Ascending aorta (tissue), 2 donors: ENCODE results near the gene CDCA8. TPM values are rescaled to one million over a fixed set of nuclear protein-coding genes. Genes with fewer than 3 reads are reported as not detected.

Source experiments
- DNase-seq, 2 donors: peaks; one replicate each; pipeline ENCODE4 v3.0.0-alpha.2; 2019; ENCODE audit warnings: low spot score in 2 of 2
- H3K27ac ChIP-seq, 2 donors: fragments of 200-600 bp; sonication (generic); one replicate each; pipeline ENCODE4 v1.5.1; 2016 to 2017; ENCODE audit warnings: mild to moderate bottlenecking in 1 of 2
- H3K27me3 ChIP-seq: fragments of 200-600 bp; sonication (generic); one replicate; pipeline ENCODE4 v1.5.1; 2017
- H3K36me3 ChIP-seq, 2 donors: fragments of 200-600 bp; sonication (generic); one replicate each; pipeline ENCODE4 v1.5.1; 2016
- H3K4me1 ChIP-seq, 2 donors: fragments of 200-600 bp; sonication (generic); one replicate each; pipeline ENCODE4 v1.5.1; 2016 to 2017; ENCODE audit warnings: mild to moderate bottlenecking in 1 of 2
- H3K4me3 ChIP-seq, 2 donors: fragments of 200-600 bp; sonication (generic); one replicate each; pipeline ENCODE4 v1.5.1; 2016 to 2017; ENCODE audit warnings: mild to moderate bottlenecking in 1 of 2
- H3K9me3 ChIP-seq, 2 donors: fragments of 200-600 bp; sonication (generic); one replicate each; pipeline ENCODE4 v1.5.1; 2016
- intact Hi-C: fragments of 100-400 bp; cut with DNase I; formaldehyde crosslinking; loops from one replicate; pipeline ENCODE4 v1.15.1; 2023
- total RNA-seq: library from RNA; depleted of rRNA; stranded (reverse); fragments of >200 nt; gene quantifications from one replicate; pipeline ENCODE4 v1.1.0, GENCODE V29; 2016
- TF ChIP-seq, protein P1 (sequence below), 3 experiments: fragments of 200-600 bp in 2 of 3; fragments of 450-650 bp in 1 of 3; sonication (generic) in 2 of 3; IDR thresholded peaks; one replicate each; pipeline ENCODE4 v1.5.1; 2016 to 2019; ENCODE audit warnings: antibody characterized with exemption in 3 of 3, mild to moderate bottlenecking in 1 of 3, moderate library complexity in 1 of 3

CDCA8 gene
- total RNA-seq, 1 donor from 2014 or later, result 0.75 TPM

DNA sequence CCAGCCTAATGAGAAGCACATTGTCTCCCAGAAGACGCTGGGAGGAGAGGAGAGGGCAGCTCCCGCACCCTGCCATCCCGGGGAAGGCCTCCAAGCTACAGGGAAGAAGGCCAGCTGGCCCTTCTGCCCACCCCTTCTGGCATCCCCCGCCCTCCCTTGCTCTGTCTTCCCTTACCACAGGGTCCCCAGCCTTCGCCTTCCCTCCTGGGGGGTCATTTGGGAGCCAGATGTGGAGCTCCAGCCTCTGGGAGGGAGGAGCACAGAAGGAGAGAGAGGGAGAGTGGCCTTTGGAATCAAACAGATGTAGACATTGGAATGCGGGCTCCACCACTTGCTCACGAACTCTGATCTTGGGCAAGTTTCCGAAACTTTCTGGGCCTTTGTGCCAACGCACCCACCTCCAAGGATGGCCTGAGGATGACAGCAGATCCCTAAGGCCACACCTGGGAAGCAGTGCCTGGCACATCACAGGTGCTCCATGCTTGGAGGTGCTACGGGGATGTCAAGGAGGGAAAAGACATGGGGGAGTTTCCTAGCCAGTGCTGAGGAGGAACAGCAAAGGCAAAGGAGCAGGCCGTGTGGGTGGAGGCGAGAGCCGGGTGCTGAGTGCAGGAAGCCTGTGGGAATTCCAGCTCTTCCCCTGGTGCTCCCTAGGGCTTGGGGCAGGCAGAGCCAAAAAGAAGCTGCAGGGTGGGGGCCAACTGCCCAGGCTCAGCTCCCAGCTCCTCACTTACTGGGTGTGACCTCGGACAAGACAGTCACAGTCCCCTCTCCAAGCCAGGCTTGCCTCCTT lies 34.5 kb upstream of the CDCA8 start:
- intact Hi-C loops, result no loop called here
- no peak overlapping the region for H3K27ac ChIP-seq
- H3K27me3 ChIP-seq, result no peaks in the 10 kb centered on the region
- H3K4me1 ChIP-seq, result no peaks in the 10 kb centered on the region
- H3K9me3 ChIP-seq, result no peaks in the 10 kb centered on the region
- TF ChIP-seq, protein P1, sequence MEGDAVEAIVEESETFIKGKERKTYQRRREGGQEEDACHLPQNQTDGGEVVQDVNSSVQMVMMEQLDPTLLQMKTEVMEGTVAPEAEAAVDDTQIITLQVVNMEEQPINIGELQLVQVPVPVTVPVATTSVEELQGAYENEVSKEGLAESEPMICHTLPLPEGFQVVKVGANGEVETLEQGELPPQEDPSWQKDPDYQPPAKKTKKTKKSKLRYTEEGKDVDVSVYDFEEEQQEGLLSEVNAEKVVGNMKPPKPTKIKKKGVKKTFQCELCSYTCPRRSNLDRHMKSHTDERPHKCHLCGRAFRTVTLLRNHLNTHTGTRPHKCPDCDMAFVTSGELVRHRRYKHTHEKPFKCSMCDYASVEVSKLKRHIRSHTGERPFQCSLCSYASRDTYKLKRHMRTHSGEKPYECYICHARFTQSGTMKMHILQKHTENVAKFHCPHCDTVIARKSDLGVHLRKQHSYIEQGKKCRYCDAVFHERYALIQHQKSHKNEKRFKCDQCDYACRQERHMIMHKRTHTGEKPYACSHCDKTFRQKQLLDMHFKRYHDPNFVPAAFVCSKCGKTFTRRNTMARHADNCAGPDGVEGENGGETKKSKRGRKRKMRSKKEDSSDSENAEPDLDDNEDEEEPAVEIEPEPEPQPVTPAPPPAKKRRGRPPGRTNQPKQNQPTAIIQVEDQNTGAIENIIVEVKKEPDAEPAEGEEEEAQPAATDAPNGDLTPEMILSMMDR (IDR thresholded peaks at IDR 0.05), result no peak
- no peaks in the 10 kb centered on the region for H3K36me3 ChIP-seq
- no peak for DNase-seq
- no peak overlapping the region for H3K4me3 ChIP-seq

DNA sequence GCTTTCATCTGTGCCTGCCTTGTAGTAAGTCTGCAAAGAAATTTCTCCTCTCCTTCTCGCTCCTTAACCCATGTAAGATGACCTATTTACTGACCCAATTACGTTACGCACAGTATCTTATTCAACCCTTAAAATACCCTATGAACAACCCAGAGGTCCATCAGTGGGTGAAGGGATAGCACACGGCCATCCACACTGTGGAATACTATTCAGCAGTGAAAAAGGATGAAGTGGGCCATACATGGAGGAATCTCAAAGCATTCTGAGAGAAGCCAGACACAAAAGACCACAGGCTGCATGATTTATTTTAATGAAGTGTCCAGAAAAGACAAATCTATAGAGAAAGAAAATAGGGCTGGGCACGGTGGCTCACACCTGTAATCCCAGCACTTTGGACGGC lies 33.8 kb upstream of the CDCA8 start:
- TF ChIP-seq, protein P1 (IDR thresholded peaks at IDR 0.05), result no peak
- H3K4me3 ChIP-seq, result no peak overlapping the region
- no peaks in the 10 kb centered on the region for H3K4me1 ChIP-seq
- H3K27ac ChIP-seq, result no peak overlapping the region
- intact Hi-C loops, result no loop called here
- H3K36me3 ChIP-seq, result no peaks in the 10 kb centered on the region
- no peaks in the 10 kb centered on the region for H3K27me3 ChIP-seq
- H3K9me3 ChIP-seq, result no peaks in the 10 kb centered on the region
- no peak for DNase-seq

DNA sequence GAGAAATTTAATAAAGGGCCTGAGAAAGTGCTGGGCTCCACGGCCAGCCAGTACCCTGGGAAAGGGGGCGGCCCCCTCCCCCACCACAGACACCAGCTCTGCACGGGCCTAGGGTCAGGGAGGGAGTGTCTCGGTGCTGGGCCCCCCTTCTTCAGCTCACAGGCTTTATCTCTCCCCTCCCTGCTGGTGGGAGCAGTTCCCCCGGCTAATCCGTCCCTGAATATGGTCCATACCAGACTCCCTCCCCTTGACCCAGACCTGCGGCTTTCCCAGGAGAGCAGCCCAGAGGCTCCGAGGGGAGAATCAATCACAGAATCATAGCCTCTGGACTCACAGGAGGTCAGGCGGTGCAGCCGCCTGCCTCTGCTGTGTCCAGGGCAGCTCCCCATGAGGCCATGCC lies 31.7 kb upstream of the CDCA8 start:
- H3K36me3 ChIP-seq, result no peaks in the 10 kb centered on the region
- intact Hi-C loops, result no loop called here
- H3K9me3 ChIP-seq, result no peaks in the 10 kb centered on the region
- H3K4me1 ChIP-seq, result no peaks in the 10 kb centered on the region
- TF ChIP-seq, protein P1 (IDR thresholded peaks at IDR 0.05), result no peak
- DNase-seq, result no peak
- no peak overlapping the region for H3K27ac ChIP-seq
- H3K27me3 ChIP-seq, result no peaks in the 10 kb centered on the region
- H3K4me3 ChIP-seq, result no peak overlapping the region

DNA sequence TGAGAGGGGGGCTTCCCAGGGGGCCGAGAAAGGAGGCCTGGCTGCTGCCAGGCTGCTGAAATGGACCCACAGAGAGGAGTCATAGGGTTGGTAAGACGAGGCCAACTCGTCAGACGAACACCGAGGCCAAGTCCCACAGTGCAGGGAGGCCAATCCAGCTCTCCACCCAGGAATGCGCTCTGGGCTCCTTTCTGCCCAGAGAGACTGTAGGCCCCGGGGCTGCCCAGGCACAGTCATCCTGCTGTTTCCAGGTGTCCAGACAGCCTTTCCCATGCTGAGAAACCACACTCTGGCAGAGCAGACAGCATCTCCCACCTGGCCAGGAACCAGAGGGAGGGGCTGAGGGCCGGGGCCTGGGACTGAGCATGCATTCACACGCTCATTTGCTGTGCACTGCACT lies 30.9 kb upstream of the CDCA8 start:
- Histone ChIP-seq H3K27me3 (no peaks in the 10 kb centered on the region), H3K36me3 (no peaks in the 10 kb centered on the region), H3K9me3 (no peaks in the 10 kb centered on the region), H3K27ac (no peak overlapping the region), H3K4me3 (no peak overlapping the region), H3K4me1 (no peaks in the 10 kb centered on the region)
- DNase-seq, result no peak
- intact Hi-C loops, result no loop called here
- TF ChIP-seq, protein P1 (IDR thresholded peaks at IDR 0.05), result no peak

DNA sequence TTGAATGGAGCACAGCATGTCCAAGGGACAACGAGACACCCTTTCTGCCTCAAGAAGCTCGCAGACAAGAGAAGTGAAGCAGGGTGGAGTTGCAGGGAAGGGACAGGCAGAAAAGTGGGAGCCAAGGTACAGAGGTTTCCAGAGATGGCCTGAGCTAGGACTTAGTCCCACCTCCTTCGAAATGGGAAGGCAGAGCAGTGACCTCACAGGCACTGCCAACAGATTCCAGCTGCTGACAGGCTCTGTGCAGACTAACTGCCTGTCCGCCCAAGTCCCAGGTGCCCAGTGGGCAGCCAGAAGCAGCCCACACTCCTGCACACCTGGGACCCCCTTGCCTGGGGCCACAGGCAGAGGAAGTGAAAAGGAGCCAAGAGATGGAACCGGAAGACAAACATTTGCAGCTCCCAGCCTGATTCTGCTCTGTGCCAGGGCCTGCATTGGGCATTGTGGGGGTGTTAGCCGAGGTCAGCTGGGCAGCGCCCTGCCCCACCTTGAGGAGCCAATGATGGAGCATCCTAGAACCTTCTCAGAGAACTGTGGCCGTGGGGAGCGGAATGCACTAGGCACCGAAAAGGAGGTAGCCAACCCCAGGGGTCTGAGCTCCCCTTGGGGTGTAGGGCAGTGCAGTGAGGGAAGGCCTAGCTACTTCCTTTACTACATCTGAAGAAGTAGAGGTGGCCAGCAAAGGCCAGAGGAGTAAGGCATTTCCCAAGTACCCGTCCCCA lies 30.1 kb upstream of the CDCA8 start:
- Histone ChIP-seq H3K9me3 (no peaks in the 10 kb centered on the region), H3K36me3 (no peaks in the 10 kb centered on the region), H3K4me1 (no peaks in the 10 kb centered on the region), H3K27ac (no peak overlapping the region), H3K27me3 (no peaks in the 10 kb centered on the region), H3K4me3 (no peak overlapping the region)
- intact Hi-C loops, result no loop called here
- TF ChIP-seq, protein P1 (IDR thresholded peaks at IDR 0.05), result no peak
- no peak for DNase-seq
